Kidney glomerular epithelial cell (primary cell): Measurements from ENCODE around the gene CNKSR1.

Experiments
- DNase-seq: peaks from one replicate; lab custom pipeline; 2025; lab: John Stamatoyannopoulos, UW

The CNKSR1 gene

DNA sequence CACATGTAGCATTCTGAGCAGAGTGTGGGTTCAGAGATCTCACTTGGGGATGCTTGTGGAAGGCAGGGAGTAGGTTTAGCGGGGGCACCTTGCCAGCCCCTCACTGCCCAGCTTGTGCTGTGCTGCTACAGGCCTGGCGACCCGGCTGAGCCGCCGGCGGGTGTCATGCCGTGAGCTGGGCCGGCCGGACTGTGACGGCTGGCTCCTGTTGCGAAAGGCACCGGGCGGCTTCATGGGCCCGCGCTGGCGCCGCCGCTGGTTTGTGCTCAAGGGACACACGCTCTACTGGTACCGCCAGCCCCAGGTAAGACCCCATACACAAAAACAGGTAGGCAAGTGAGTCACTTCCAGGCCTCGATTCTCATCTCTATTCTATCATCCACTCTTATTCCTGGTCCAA, 7.6 kb downstream of the CNKSR1 start:
- DNase-seq, result no peak

DNA sequence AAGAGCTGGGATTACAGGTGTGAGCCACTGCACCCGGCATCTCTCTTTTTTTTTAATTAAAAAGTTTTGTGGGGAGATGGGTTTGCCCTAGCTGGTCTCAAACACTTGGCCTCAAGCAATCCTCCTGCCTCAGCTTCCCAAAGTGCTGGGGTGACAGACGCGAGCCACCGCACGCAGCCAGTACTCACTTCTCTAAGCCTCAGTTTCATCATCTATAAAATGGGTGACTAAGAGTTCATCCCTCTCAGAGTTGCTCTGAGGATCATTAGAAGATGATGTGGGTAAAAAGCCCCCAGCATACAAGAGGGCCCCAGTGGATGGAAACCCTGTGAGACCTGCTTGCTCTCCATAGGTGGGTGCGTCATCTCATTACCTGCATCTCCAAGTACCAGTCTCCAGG, 10.6 kb downstream of the CNKSR1 start:
- DNase-seq, result no peak

DNA sequence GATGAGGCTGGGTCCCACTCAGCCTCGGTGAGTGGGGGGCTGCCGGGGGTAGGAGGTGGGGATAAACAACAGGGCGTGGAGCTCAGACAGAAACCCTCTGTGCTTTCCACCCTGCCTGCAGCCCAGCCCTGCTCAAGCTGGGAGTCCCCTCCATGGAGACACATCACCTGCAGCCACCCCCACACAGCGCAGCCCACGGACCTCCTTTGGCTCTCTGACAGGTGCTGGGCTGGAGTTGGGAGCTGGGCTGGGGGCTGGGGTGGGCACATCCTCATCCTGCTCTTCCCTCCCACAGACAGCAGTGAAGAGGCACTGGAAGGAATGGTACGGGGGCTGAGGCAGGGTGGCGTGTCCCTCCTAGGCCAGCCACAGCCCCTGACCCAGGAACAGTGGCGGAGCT, 11.2 kb downstream of the CNKSR1 start:
- DNase-seq, result no peak

DNA sequence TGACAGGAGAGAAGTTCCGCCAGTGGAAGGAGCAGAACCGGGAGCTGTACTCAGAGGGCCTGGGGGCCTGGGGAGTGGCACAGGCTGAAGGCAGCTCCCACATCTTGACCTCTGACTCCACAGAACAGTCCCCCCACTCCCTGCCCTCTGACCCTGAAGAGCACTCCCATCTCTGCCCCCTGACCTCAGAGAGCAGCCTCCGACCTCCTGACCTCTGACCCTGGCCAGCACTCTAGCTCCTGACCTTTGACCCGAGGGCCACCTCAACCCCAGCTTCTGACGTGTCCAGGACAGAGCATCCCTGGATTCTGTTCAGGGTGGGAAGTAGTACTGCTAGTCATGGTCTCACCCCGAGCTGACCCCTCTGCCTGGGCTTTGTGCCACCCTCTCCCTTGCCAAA, 12.0 kb downstream of the CNKSR1 start:
- DNase-seq, result no peak

DNA sequence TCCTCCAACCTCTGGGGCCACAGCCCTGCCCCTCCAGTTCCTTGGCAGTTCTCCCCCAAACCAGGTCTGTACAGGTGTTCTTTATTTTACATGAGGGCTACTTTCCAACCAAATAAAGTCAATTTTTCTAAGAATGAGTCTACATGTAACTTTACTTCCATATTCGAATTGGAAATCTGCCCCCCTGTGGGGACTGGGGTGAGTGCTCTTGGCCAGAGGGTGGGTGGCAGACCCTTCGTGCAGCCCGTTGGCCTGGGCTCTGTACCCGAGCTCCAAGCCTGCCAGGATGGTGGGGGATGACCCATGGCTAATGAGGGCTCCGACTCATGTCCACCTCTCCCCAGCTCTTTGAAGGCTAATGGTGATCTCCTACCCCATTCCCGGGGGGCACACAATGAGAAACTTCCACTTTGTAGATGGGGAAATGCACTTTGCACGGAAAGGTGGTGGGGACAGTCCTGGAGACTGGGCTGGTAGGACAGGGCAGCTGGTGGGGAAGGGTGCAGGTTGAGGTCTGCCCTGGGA, 12.5 kb downstream of the CNKSR1 start:
- DNase-seq, result no peak

DNA sequence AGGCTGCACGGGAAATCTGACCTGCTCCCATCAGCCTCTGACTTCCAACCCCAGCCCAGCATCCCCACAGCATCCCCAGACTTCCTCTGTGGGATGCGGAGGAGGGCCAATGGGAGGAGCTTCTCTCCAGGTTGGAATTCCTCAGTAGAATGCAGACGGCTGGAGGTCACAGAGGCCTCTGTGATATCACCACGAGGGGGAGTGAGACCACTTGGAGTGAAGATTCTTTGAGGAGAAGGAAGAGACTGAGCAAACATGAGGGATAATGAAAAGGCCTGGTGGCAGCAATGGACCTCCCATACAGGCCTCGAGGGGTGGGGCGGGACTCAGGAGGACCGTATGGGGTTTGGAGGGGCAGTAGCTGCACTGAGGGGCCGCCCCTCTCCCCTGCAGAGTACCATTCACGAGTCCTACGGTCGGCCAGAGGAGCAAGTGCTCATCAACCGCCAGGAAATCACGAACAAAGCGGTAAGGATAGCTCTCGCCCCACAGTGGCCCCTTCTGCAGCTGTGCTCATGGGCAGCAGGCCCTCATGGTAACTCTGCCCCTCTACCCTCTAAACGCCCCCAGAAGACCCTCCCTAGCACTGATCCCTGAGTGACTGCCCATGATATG, 13.2 kb downstream of the CNKSR1 start, which contains the start of gene CATSPER4:
TSS of gene CATSPER4 (plus strand) at position 230 of the 615 bp plus-strand sequence. CDS start at position 256, 26 bp downstream.
- peak; percentile 76 for DNase-seq

DNA sequence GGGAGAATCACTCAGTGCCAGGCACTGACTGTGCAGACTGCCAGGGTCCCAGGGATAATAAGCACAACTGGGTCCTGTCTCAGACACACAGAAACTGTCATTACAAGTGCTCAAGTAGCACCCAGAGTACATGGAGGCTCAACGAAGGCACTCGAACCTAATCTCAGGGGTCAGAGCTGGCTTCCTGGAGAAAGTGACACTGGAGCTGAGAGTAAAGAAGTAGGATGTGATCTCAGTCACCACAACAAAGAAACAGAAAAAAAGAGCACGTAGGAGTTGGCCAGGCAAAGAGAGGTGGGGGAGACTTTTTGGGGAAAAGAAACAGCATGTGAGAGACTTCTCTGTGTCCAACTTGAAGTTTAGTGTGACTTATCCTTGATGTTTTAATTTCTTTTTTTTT, 14.4 kb downstream of the CNKSR1 start:
- DNase-seq, result no peak

DNA sequence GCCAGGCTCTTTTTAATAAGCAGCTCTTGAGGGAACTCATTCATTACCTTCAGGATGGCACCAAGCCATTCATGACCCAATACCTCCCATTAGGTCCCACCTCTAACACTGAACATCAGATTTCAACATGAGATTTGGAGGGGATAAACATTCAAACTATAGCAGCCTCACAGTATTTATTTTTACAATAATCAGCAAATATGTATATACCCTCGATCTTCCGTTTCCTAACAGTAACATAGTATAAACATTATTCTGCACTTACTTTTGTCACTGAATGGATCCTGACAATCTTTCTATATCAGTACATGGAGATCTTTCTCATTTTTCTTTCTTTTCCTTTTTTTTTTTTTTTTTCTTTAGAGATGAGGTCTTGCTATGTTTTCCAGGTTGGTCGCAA, 18.5 kb downstream of the CNKSR1 start:
- no peak for DNase-seq

DNA sequence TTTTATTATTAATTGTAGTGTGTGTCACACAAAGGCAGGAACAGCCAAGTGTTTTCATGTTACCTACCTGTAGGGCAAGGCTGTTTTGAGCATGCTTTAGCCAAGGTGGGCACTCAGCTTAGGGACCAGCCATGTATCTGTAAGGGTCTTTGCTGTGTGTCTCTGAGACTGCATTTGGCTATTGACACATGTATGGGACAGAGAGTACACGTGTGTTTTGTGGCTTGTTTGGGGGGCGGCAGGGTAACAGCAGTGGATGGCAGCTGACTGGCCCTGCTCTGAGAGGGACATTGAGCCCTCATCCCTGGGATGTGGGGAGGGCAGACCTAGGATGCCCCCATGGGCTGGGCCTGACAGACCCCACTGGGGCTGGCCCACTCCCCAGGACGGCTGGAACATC, 20.0 kb downstream of the CNKSR1 start:
- DNase-seq, result no peak

DNA sequence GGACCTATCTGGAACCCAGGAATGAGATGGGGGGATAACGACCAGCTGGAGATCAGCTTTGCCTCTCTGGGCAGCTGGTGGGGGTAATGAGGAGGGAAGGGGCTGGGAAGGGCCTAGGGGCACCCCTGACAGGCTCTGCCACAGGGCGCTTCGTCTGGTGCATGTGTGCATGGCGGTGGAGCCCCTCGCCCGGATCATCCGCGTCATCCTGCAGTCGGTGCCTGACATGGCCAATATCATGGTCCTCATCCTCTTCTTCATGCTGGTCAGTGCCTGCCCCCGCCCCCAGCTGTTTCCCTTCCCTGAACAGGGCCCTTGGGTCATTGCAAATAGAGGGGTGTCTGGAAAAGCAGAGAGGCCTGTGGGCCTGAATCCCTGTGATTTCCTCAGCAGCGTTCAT, 20.5 kb downstream of the CNKSR1 start:
- DNase-seq, result no peak

DNA sequence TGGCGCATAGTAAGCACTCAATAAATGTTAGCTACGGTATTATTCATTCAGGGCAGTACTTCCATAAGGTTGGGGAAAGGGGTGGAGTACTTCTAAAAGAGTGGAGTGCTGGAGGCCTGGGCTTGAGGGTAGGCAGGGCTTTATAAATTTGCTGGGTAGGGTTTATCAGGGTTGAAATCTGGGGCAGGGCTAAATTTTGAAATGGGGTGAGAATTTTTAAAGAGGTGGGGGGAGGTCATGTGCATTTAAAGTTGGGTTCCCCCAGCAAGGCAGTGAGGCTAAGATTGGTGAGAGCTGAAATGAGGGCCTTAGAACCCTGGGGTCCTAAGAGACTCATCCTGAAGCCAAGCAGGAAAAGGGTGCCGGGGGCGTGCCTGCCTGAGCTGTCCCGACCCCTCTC, 23.1 kb downstream of the CNKSR1 start:
- no peak for DNase-seq

DNA sequence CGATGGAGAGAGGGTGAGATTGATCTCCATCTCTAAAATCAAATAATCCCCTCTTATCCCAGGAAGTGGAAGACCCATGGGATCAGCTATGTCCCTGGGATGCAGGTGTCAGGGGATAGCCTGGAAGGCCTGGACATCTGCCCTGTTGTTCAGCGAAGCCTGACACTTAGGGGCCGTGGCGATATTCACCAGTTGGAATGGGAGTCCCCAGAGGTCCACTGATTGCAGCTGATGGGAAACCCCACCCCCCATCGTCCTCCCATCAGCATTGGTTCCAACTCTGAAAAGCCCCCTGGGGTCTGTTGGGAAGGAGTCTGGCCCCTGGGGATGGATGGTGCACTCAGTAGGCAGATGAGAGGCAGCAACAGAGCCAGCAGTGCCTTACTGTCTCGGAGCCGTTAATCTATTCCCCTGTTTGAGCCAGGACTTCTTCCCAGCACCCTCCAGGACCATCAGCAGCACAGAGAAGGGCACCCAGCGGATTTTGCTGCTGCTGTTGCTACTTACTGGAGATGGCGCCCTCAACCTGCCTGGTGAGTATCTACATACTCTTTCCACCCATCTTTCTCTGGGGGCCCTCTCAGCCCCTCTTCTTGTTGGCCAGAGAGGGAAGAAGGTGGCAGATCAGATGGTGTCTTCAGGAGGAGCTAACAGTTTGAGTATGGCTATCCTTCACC, 26.5 kb downstream of the CNKSR1 start:
- DNase-seq, result no peak

DNA sequence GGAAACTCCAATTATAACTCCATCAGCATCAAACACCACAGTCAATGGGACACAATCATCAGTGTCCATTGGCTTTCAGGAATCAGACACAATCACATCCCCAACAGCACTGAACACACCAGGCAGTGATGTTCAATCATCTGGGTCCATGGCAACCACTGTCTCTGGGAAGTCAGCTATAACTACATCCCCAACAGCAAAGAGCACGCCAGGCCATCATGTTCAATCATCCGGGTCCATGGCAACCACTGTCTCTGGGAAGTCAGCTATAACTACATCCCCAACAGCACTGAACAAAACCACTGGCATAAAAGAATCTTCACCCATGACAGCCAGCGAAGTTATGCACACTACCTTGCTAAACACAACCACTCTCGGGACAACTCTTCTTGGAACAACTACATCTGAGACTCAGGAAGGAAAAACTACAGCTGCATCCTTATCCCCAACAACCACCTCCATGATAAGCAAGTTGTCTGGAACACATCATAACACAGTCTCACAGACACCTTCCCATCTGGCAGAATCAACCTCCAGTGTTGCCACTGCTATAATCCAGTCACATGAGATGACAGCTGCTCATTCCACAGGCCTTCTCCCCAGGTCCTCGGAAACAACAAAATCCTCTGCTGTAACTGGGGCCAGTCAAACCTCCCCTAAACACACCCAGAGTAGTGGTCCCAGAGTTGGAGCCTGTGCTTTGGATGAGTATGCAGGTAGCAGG, 33.0 kb downstream of the CNKSR1 start:
- DNase-seq, result no peak

DNA sequence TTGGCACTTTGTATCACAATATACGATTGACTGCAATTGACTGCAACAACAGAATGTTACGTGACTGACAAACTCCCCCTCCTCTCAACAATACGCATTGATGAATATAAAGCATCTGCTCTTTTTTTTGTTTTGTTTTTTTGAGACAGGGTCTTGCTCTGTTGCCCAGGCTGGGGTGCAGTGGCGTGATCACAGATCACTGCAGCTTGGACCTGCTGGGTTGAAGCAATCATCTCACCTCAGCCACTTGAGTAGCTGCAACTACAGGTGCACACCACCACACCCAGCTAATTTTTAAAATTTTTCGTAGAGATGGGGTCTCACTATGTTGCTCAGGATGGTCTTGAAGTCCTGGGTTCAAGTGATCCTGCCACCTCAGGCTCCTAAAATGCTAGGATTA, 35.4 kb downstream of the CNKSR1 start:
- DNase-seq, result no peak

DNA sequence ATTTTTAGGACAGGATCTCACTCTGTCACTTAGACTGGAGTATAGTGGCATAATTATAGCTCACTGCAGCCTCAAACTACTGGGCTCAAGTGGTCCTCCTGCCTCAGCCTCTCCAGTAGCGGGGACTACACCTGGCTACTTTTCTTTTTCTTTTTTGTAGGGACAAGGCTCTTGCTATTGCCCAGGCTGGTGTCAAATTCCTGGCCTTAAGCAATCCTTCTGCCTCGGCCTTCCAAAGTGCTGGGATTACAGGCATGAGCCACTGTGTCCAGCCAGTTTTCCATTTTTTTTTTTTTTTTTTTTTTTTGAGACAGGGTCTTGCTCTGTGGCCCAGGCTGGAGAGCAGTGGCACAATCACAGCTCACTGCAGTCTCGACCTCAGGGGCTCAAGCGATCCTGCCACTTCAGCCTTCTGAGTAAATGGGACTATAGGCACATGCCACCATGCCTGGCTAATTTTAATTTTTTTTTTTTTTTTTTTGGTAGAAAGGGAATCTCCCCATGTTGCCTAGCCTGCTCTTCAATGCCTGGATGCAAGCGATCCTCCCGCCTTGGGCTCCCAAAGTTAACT, 36.1 kb downstream of the CNKSR1 start:
- no peak for DNase-seq

DNA sequence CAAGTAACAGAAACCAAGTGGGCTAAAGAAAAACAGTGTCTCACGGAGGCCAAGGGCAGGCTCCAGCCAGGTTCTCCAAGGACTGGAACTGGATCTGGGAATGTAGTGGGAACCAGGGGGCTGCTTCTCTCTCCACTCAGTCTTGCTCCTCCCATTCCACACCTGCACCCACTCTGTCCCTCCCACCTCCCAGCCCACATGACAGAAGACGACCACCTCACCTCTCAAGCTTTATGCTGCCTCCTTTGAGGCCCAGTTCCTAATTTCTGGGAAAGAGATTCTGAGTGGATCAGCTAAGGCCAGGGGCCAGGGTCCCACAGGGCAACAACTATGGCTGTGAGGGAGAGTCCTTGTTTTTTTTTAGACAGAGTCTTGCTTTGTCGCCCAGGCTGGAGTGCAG, 38.0 kb downstream of the CNKSR1 start:
- DNase-seq, result no peak

DNA sequence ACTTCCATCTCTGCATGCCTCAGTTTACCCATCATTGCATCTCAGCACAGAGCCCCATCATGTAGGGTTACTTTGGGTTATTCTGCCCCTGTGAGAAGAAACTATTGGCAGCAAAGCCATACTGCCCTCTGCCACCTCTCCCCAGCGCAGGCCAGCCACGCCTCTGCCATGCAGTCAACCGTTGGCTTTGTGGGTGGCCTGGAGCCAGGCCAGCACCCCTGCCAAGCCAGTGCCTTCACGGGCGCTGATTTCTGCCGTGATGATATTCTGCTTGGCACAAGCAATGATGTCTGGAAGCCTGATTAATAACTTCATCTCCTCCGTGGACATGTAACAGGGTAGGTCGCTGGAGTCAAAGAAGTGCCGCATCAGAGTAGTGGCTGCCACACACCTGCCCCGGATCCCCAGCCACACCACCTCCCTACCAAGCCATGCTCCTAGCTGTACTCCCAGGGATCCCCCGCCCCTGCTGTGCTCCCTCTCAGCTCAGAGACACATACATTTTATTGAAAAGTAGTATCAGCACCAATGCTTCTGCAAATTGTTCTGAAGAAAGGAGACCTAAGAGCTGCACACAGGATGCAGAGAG, 41.7 kb downstream of the CNKSR1 start:
- DNase-seq, result peak; percentile 88

DNA sequence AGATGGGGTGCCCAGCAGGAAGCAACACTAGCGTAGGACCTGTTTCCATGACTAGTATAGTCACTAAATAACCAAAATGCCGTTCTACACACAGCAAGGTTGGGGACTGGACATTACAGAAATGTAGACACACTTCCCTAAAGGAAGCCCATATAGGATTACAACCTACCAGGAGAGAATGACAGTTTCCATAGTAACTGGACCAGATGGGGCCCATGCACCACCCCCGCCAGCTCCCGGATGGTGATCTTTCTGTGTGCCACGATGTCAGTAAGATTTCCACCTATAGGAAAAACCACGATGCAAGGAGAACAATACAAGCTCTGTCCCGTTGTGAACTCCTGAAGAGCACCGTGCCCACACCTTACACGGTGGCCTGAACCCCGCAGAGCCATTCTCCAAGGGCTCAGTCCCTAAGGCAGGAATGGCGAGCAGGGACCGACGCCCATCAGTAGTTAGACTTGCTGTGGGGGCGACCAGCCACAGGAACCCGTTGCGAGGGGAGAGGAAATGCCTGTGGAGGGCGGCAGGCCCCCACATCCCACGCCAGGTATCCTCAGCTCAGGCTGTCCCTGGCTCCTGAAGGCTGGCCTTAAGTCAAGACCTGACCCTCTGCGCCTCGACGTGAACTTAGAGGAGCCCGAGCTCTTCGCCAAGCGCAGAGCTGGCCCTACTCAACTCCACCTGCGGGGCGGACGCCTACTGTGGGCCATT, 43.1 kb downstream of the CNKSR1 start:
- DNase-seq, result no peak

DNA sequence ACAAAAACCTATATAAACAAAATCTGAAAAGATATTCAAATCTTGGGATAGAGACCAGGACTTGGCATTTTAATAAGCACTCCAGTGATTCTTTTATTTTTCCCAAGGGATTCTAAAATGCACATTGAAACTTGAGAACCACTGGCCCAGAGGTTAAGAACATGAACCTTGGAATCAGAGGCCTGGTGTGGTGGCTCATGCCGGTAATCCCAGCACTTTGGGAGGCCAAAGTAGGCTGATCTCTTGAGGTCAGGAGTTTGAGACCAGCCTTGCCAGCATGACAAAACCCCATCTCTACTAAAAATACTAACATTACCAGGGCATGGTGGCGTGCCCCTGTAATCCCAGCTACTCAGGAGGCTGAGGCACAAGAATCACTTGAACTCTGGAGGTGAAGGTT, 43.8 kb downstream of the CNKSR1 start:
- DNase-seq, result no peak

DNA sequence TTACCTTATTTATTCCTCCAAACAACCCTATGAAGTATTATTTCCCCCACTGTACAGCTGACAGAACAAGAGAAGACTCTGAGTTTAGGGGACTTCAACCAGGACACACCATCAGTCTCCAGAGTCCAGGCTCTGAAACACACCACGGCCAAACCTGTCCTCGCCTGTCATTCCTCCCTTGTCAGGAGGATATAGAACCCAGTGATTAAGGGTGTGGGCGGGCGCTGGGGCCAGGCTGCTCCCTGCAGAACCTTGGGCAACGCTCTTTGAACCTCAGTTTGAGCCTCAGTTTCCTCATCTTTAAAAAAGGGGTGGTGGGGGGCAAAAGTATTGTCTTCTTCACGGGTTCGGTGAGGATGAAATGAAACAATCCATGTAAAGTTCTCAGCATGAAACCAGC, 47.3 kb downstream of the CNKSR1 start:
- no peak for DNase-seq

DNA sequence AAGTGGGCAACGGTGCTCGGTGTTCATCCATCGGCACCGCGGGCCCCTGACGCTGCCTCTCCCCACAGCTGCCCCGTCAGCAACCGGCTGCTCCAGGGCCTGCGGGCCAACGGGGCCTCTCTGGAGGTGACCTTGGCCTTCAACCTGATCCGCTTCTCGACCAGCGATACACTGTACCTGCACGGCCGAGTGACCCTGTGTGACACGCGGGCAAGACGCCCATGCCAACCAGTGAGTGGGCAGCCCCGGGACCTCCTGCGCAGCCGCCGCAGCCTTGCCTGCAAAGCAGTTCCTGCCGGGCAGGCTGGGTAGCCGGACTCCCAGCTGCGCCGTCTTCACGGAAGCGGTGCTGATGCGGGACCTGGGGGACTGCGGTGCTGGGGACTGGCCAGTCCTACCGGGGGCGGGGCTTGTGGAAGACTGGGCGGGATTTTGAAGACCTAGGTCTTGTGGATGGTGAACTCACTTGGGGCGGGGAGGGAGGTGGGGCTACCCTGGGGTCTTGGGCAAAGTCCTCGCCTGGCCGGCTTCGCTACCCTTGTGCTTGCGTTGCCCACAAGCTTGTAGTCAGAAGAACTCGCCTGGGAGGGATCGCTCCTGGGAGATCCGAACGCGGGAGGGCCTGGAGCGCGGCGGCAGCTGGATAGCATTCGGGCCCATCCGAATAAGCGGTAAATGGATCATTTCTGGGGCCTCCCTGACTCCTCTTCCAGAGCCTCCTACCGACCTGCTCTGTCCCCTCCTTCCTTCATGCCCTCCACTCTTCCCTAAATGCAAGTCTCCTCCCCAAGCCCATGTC, 47.9 kb downstream of the CNKSR1 start:
- no peak for DNase-seq
